ENCODE data around the gene HIPK4.
A peak's percentile ranks its signal among the peaks of the same experiment; 100 is the strongest.
"Not testable (repeated sequence)": the region's sequence is repeated elsewhere in the genome, so short reads cannot be mapped to it uniquely, and the experiment has no call there.

HIPK4 gene

GRCh38 chr19:40376286-40376862 lies 13.6 kb downstream of the HIPK4 start:
- Histone ChIP-seq H3K9me3 (ENCODE audit: control insufficient read depth, insufficient read depth, low read length) (no peaks in the 10 kb centered on the region), H3K36me3 (ENCODE audit: insufficient read depth, low read length) (peaks cover 12% of the 10 kb centered on the region), H3K4me1 (ENCODE audit: insufficient read depth, low read length) (no peaks in the 10 kb centered on the region), H3K9ac (ENCODE audit: low read depth, low read length) (no peak overlapping the region)

DNA sequence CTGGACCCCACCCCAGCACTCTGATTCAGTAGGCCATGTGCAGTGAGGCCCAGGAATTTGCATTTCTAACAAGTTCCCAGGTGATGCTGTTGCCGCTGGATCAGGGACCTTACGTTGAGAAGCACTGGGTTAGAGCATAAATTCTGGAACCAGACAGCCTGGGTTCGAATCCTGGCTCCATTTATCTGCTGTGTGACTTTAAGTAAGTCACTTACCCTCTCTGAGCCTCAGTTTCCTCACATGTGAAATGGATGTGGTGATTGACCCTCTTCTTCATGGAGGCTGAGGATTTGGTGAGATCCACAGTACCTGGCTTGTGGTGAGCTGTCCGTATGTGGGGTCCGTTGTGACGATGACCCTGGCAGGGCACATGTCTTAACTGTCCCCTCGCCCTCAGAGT lies 15.9 kb downstream of the HIPK4 start:
- no peak overlapping the region for H3K9ac ChIP-seq (ENCODE audit: low read depth, low read length)
- H3K36me3 ChIP-seq (ENCODE audit: insufficient read depth, low read length) = peaks cover 19% of the 10 kb centered on the region
- no peaks in the 10 kb centered on the region for H3K9me3 ChIP-seq (ENCODE audit: control insufficient read depth, insufficient read depth, low read length)
- no peaks in the 10 kb centered on the region for H3K4me1 ChIP-seq (ENCODE audit: insufficient read depth, low read length)

GRCh38 chr19:40371802-40372122 lies 18.2 kb downstream of the HIPK4 start:
- H3K4me1 ChIP-seq (ENCODE audit: insufficient read depth, low read length) = peaks cover 5% of the 10 kb centered on the region; the same call in 1 of the 2 replicates
- no peaks in the 10 kb centered on the region for H3K9me3 ChIP-seq (ENCODE audit: control insufficient read depth, insufficient read depth, low read length)
- H3K36me3 ChIP-seq (ENCODE audit: insufficient read depth, low read length) = peaks cover 19% of the 10 kb centered on the region
- H3K9ac ChIP-seq (ENCODE audit: low read depth, low read length) = no peak overlapping the region

- Histone ChIP-seq H3K9ac (ENCODE audit: low read depth, low read length) (no peak overlapping the region), H3K36me3 (ENCODE audit: insufficient read depth, low read length) (peaks cover 19% of the 10 kb centered on the region), H3K9me3 (ENCODE audit: control insufficient read depth, insufficient read depth, low read length) (no peaks in the 10 kb centered on the region), H3K4me1 (ENCODE audit: insufficient read depth, low read length) (peaks cover 7% of the 10 kb centered on the region; the same call in 1 of the 2 replicates)
Observed at GRCh38 chr19:40370997-40371801, 18.8 kb downstream of the HIPK4 start.

DNA sequence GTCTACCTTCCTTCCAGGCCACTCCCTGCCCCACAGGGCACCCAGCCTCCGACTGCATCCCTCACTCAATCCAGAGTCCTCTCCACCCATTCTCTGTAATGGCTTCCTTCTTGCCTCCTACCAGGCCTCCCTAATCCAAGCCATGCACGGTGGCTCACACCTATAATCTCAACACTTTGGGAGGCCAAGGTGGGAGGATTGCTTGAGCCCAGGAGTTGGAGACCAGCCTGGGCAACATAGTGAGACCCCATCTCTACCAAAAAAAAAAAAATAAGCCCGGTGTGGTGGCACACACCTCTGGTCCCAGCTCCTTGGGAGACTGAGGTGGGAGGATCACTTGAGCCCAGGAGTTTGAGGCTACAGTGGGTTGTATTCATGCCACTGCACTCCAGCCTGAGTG lies 19.7 kb downstream of the HIPK4 start:
- peaks cover 19% of the 10 kb centered on the region for H3K36me3 ChIP-seq (ENCODE audit: insufficient read depth, low read length)
- not testable (repeated sequence) for H3K9me3 ChIP-seq (ENCODE audit: control insufficient read depth, insufficient read depth, low read length); H3K9ac ChIP-seq (ENCODE audit: low read depth, low read length); H3K4me1 ChIP-seq (ENCODE audit: insufficient read depth, low read length)

GRCh38 chr19:40369797-40370196 lies 20.2 kb downstream of the HIPK4 start:
- no peaks in the 10 kb centered on the region for H3K9me3 ChIP-seq (ENCODE audit: control insufficient read depth, insufficient read depth, low read length)
- H3K9ac ChIP-seq (ENCODE audit: low read depth, low read length) = no peak overlapping the region
- H3K4me1 ChIP-seq (ENCODE audit: insufficient read depth, low read length) = peaks cover 9% of the 10 kb centered on the region; the same call in 1 of the 2 replicates
- H3K36me3 ChIP-seq (ENCODE audit: insufficient read depth, low read length) = peaks cover 19% of the 10 kb centered on the region

DNA sequence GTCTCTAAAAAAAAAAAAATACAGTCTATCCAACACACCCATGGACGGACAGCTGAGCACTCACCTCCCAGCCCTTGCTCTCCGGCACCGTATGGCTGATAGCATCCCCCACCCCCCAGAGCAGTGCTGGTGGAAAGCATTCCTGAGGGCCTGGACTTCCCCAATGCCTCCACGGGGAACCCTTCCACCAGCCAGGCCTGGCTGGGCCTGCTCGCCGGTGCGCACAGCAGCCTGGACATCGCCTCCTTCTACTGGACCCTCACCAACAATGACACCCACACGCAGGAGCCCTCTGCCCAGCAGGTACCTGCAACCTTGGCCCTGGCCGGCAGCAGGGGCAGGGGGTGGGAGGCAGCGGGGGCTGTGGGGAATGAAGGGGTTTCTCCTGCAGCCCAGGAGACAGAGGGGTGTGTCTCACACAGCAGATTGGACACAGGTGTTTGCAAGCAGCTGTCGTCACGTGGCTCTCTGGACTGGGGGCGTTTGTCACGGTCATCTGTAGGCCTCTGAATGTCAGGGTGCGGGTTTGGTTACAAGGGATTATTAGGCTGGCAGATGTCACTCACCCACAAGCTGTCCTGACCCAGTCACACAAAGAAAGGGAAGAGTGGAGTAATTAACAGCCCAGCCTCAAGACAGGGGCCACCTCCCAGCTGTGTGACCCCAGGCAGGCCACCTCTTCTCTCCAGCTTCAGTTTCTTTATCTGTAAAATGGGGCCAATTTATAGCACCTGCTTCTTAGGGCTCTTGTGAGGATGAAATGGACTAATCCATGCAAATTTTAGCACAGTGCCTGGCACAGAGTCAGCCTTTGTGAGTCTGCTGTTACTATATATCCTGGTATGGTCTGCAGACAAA lies 22.2 kb downstream of the HIPK4 start:
- Histone ChIP-seq H3K36me3 (ENCODE audit: insufficient read depth, low read length) (peaks cover 19% of the 10 kb centered on the region), H3K9me3 (ENCODE audit: control insufficient read depth, insufficient read depth, low read length) (no peaks in the 10 kb centered on the region), H3K4me1 (ENCODE audit: insufficient read depth, low read length) (peaks cover 9% of the 10 kb centered on the region; the same call in 1 of the 2 replicates), H3K9ac (ENCODE audit: low read depth, low read length) (no peak overlapping the region)

- Histone ChIP-seq H3K4me1 (ENCODE audit: insufficient read depth, low read length) (peaks cover 9% of the 10 kb centered on the region; the same call in 1 of the 2 replicates), H3K9me3 (ENCODE audit: control insufficient read depth, insufficient read depth, low read length) (no peaks in the 10 kb centered on the region), H3K36me3 (ENCODE audit: insufficient read depth, low read length) (peaks cover 14% of the 10 kb centered on the region), H3K9ac (ENCODE audit: low read depth, low read length) (peak overlapping the region; percentile 66; the same call in 1 of the 2 replicates)
Observed at GRCh38 chr19:40366697-40367561, 23.1 kb downstream of the HIPK4 start.

- no peaks in the 10 kb centered on the region for H3K9me3 ChIP-seq (ENCODE audit: control insufficient read depth, insufficient read depth, low read length)
- H3K9ac ChIP-seq (ENCODE audit: low read depth, low read length) = peak overlapping the region; percentile 69
- peaks cover 12% of the 10 kb centered on the region for H3K36me3 ChIP-seq (ENCODE audit: insufficient read depth, low read length)
- peaks cover 9% of the 10 kb centered on the region; the same call in 1 of the 2 replicates for H3K4me1 ChIP-seq (ENCODE audit: insufficient read depth, low read length)
Observed at GRCh38 chr19:40365613-40366401, 24.2 kb downstream of the HIPK4 start.

DNA sequence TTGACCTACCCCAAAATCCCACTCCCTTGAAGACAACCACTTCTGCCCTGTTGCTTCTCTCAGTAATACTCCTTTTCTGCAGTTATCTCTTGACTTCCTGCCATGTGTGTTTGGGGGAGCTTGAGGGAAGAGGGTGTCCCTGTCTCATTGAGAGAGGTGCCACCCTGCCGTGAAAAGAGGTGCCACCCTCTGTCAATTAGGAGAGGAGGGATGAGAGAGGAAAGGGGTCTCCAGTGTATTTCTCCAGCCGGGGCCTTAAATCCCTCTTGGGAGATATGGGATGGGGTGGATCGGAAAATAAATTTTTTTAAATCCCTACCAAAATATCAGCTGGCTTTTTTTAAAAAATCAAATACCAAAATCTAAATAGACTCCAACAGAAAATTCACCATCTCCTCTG lies 25.0 kb downstream of the HIPK4 start:
- Histone ChIP-seq H3K9me3 (ENCODE audit: control insufficient read depth, insufficient read depth, low read length) (no peaks in the 10 kb centered on the region), H3K9ac (ENCODE audit: low read depth, low read length) (peak overlapping the region; percentile 69), H3K4me1 (ENCODE audit: insufficient read depth, low read length) (peaks cover 9% of the 10 kb centered on the region; the same call in 1 of the 2 replicates), H3K36me3 (ENCODE audit: insufficient read depth, low read length) (peaks cover 10% of the 10 kb centered on the region)

GRCh38 chr19:40363069-40363468 lies 26.9 kb downstream of the HIPK4 start:
- no peaks in the 10 kb centered on the region; the same call in 1 of the 2 replicates for H3K36me3 ChIP-seq (ENCODE audit: insufficient read depth, low read length)
- H3K9ac ChIP-seq (ENCODE audit: low read depth, low read length) = no peak overlapping the region
- peaks cover 9% of the 10 kb centered on the region; the same call in 1 of the 2 replicates for H3K4me1 ChIP-seq (ENCODE audit: insufficient read depth, low read length)
- H3K9me3 ChIP-seq (ENCODE audit: control insufficient read depth, insufficient read depth, low read length) = no peaks in the 10 kb centered on the region

DNA sequence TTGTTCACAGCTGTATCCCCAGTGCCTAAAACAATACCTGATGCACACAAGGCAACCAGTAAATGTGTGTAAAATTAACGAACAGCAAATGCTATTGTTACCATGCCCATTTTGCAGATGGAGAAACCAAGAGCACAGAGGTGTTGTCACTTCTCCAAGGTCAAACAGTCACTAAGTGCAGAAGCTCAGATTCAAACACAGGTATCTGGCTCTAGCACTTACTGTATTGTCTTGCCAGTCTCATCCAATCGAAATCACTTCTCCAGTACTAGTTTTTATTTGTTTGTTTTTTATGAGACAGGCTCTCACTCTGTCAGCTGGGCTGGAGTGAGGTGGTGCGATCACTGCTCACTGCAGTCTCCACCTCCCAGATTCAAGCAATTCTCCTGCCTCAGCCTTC lies 27.8 kb downstream of the HIPK4 start:
- Histone ChIP-seq H3K36me3 (ENCODE audit: insufficient read depth, low read length) (no peaks in the 10 kb centered on the region; the same call in 1 of the 2 replicates), H3K9me3 (ENCODE audit: control insufficient read depth, insufficient read depth, low read length) (no peaks in the 10 kb centered on the region), H3K4me1 (ENCODE audit: insufficient read depth, low read length) (peaks cover 6% of the 10 kb centered on the region; the same call in 1 of the 2 replicates), H3K9ac (ENCODE audit: low read depth, low read length) (no peak overlapping the region)

DNA sequence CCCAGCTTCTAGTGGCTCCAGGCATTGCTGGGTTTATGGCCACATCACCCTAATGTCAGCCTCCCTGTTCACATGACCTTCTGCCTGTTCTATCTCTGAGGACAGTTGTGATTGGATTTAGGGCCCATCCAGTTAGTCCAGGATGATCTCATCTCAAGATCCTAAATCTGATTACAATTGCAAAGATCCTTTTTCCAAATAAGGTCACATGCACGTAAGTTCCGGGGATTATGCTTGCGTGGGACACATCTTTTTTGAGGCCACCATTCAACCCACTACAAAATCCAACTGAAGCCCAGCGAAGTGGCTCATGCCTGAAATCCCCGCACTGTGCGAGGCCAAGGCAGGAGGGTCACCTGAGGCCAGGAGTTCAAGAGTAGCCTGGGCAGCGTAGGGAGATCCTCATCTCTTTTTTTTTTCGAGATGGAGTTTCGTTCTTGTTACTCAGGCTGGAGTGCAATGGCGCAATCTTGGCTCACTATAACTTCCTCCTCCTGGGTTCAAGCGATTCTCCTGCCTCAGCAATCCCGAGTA lies 29.2 kb downstream of the HIPK4 start:
- no peaks in the 10 kb centered on the region; the same call in 1 of the 2 replicates for H3K4me1 ChIP-seq (ENCODE audit: insufficient read depth, low read length)
- H3K9me3 ChIP-seq (ENCODE audit: control insufficient read depth, insufficient read depth, low read length) = no peaks in the 10 kb centered on the region
- H3K36me3 ChIP-seq (ENCODE audit: insufficient read depth, low read length) = no peaks in the 10 kb centered on the region; the same call in 1 of the 2 replicates
- H3K9ac ChIP-seq (ENCODE audit: low read depth, low read length) = no peak overlapping the region

Data from ES-I3 (cell line).